H9 (cell line): Measurements from ENCODE around the gene FAM120A. TPM values are rescaled to one million over a fixed set of nuclear protein-coding genes. Genes with fewer than 3 reads are reported as not detected.

ENCODE experiments used
- DNase-seq: peaks from one replicate; pipeline ENCODE4 v3.0.0-alpha.2; 2017
- H2AFZ ChIP-seq: one replicate; pipeline ENCODE4 v1.6.1; 2013; ENCODE audit warnings: mild to moderate bottlenecking, low read length, control low read depth, moderate library complexity
- H2AK5ac ChIP-seq: 2 replicates; pipeline ENCODE4 v1.6.1; 2013; ENCODE audit warnings: low read length, control low read depth, mixed read lengths; ENCODE audit not compliant: insufficient read length
- H2BK120ac ChIP-seq: one replicate; pipeline ENCODE4 v1.6.1; 2013; ENCODE audit warnings: low read depth, mild to moderate bottlenecking, low read length, control low read depth, inconsistent platforms; ENCODE audit not compliant: poor library complexity, severe bottlenecking
- H2BK12ac ChIP-seq: 2 replicates; pipeline ENCODE4 v1.6.1; 2013; ENCODE audit warnings: low read length, control low read depth, mixed read lengths, low read depth; ENCODE audit not compliant: insufficient read length
- H2BK15ac ChIP-seq: 2 replicates; pipeline ENCODE4 v1.6.1; 2013; ENCODE audit warnings: low read depth, low read length, control low read depth
- H2BK20ac ChIP-seq: one replicate; pipeline ENCODE4 v1.6.1; 2013; ENCODE audit warnings: low read depth, mild to moderate bottlenecking, low read length, control low read depth, inconsistent platforms; ENCODE audit not compliant: poor library complexity, severe bottlenecking
- H2BK5ac ChIP-seq: 2 replicates; pipeline ENCODE4 v1.6.1; 2013; ENCODE audit warnings: low read length, control low read depth, mixed read lengths; ENCODE audit not compliant: insufficient read length
- H3K14ac ChIP-seq: 2 replicates; pipeline ENCODE4 v1.6.1; 2013; ENCODE audit warnings: low read length, control low read depth; ENCODE audit not compliant: insufficient read depth
- H3K18ac ChIP-seq: 2 replicates; pipeline ENCODE4 v1.6.1; 2013; ENCODE audit warnings: low read depth, mild to moderate bottlenecking, mixed read lengths, low read length, control low read depth; ENCODE audit not compliant: insufficient read length
- H3K23ac ChIP-seq: 2 replicates; pipeline ENCODE4 v1.6.1; 2013; ENCODE audit warnings: low read length, control low read depth, mixed read lengths, low read depth; ENCODE audit not compliant: insufficient read length
- H3K23me2 ChIP-seq: 2 replicates; pipeline ENCODE4 v1.6.1; 2013; ENCODE audit warnings: low read depth, mild to moderate bottlenecking, mixed read lengths, low read length, control low read depth; ENCODE audit not compliant: insufficient read length, poor library complexity, severe bottlenecking
- H3K27ac ChIP-seq: 2 replicates; pipeline ENCODE4 v1.5.1; 2013; ENCODE audit warnings: low read length, control low read depth, mixed read lengths, low read depth; ENCODE audit not compliant: insufficient read length
- H3K27me3 ChIP-seq: 2 replicates; pipeline ENCODE4 v1.6.1; 2013; ENCODE audit warnings: low read length, control low read depth, inconsistent platforms; ENCODE audit not compliant: insufficient read depth
- H3K4ac ChIP-seq: 2 replicates; pipeline ENCODE4 v1.6.1; 2013; ENCODE audit warnings: low read depth, mild to moderate bottlenecking, control low read depth, inconsistent platforms, low read length, moderate library complexity
- H3K4me1 ChIP-seq: 2 replicates; pipeline ENCODE4 v1.6.1; 2013; ENCODE audit warnings: low read length, control low read depth, inconsistent platforms; ENCODE audit not compliant: insufficient read depth
- H3K4me2 ChIP-seq: 2 replicates; pipeline ENCODE4 v1.6.1; 2013; ENCODE audit warnings: low read length, control low read depth, mixed read lengths; ENCODE audit not compliant: insufficient read length, insufficient read depth
- H3K56ac ChIP-seq: 2 replicates; pipeline ENCODE4 v1.6.1; 2013; ENCODE audit warnings: low read depth, mild to moderate bottlenecking, mixed read lengths, low read length, control low read depth; ENCODE audit not compliant: insufficient read length
- H3K79me1 ChIP-seq: 2 replicates; pipeline ENCODE4 v1.6.1; 2013; ENCODE audit warnings: low read depth, mild to moderate bottlenecking, moderate library complexity, low read length, control low read depth, inconsistent platforms; ENCODE audit not compliant: insufficient read depth, poor library complexity, severe bottlenecking
- H3K79me2 ChIP-seq: 2 replicates; pipeline ENCODE4 v1.6.1; 2013; ENCODE audit warnings: low read length, control low read depth, inconsistent platforms; ENCODE audit not compliant: insufficient read depth
- H3K9ac ChIP-seq: 2 replicates; pipeline ENCODE4 v1.6.1; 2013; ENCODE audit warnings: low read length, control low read depth, mixed read lengths; ENCODE audit not compliant: insufficient read length; ENCODE audit errors: extremely low read depth
- H3K9me3 ChIP-seq: one replicate; pipeline ENCODE4 v1.6.1; 2013; ENCODE audit warnings: low read depth, low read length, inconsistent platforms; ENCODE audit not compliant: control insufficient read depth
- H3T11ph ChIP-seq: one replicate; pipeline ENCODE4 v1.6.1; 2013; ENCODE audit warnings: mild to moderate bottlenecking, low read length, control low read depth, inconsistent platforms
- H4K20me1 ChIP-seq: one replicate; pipeline ENCODE4 v1.6.1; 2013; ENCODE audit not compliant: control insufficient read depth, insufficient read length, insufficient read depth
- H4K5ac ChIP-seq: 2 replicates; pipeline ENCODE4 v1.6.1; 2013; ENCODE audit warnings: low read depth, mild to moderate bottlenecking, mixed read lengths, low read length, control low read depth; ENCODE audit not compliant: insufficient read length
- H4K8ac ChIP-seq: replicated peaks from 2 replicates; pipeline ENCODE4 v1.6.1; 2013; ENCODE audit warnings: low read length, control low read depth, mixed read lengths, low read depth; ENCODE audit not compliant: insufficient read length
- H4K91ac ChIP-seq: 2 replicates; pipeline ENCODE4 v1.6.1; 2013; ENCODE audit warnings: low read depth, mild to moderate bottlenecking, moderate library complexity, mixed read lengths, low read length, control low read depth; ENCODE audit not compliant: insufficient read length
- H3K27ac Mint-ChIP-seq, 3 experiments: 2 replicates in 2 of 3; 3 replicates in 1 of 3; pipeline ENCODE4 v1.8.0; 2020 to 2021; ENCODE audit warnings: mixed read lengths in 3 of 3, mild to moderate bottlenecking in 1 of 3, moderate library complexity in 1 of 3
- H3K27me3 Mint-ChIP-seq: 2 replicates; pipeline ENCODE4 v1.8.0; 2021; ENCODE audit warnings: low read depth, mild to moderate bottlenecking, moderate library complexity, mixed read lengths
- H3K36me3 Mint-ChIP-seq, 3 experiments: 2 replicates in 2 of 3; 3 replicates in 1 of 3; pipeline ENCODE4 v1.8.0; 2020 to 2021; ENCODE audit warnings: low read depth in 3 of 3, mixed read lengths in 3 of 3; ENCODE audit not compliant: insufficient read depth in 1 of 3
- H3K4me1 Mint-ChIP-seq, 2 experiments: 2 replicates each; pipeline ENCODE4 v1.8.0; 2020; ENCODE audit warnings: mixed read lengths in 2 of 2
- H3K4me3 Mint-ChIP-seq, 2 experiments: 2 replicates in 1 of 2; 3 replicates in 1 of 2; pipeline ENCODE4 v1.8.0; 2020 to 2021; ENCODE audit warnings: mild to moderate bottlenecking in 2 of 2, mixed read lengths in 2 of 2, moderate library complexity in 1 of 2
- H3K9me3 Mint-ChIP-seq, 2 experiments: 2 replicates in 1 of 2; 3 replicates in 1 of 2; pipeline ENCODE4 v1.8.0; 2020; ENCODE audit warnings: mild to moderate bottlenecking in 2 of 2, mixed read lengths in 2 of 2, moderate library complexity in 1 of 2
- WGBS: extraction: QIAGEN DNeasy Blood & Tissue Kit; methylation state at CpG from one replicate; pipeline ENCODE4 v1.1.7; 2013; ENCODE audit warnings: missing lambda C conversion rate, low lambda C conversion rate, mixed read lengths; ENCODE audit not compliant: insufficient read length; ENCODE audit errors: extremely low coverage; 5-methylcytosine and 5-hydroxymethylcytosine counted together
- total RNA-seq: library from RNA; stranded (reverse); gene quantifications from 2 replicates; pipeline ENCODE4 v1.2.1, GENCODE V29; 2021
- TF ChIP-seq, protein P1 (sequence below): fragments of 200-600 bp; sonication (generic); conservative IDR thresholded peaks from 3 replicates; pipeline ENCODE4 v1.8.0; 2021; ENCODE audit warnings: antibody characterized with exemption, mild to moderate bottlenecking

FAM120A gene
- total RNA-seq, 1 experiment from 2014 or later: 57.7 TPM

DNA sequence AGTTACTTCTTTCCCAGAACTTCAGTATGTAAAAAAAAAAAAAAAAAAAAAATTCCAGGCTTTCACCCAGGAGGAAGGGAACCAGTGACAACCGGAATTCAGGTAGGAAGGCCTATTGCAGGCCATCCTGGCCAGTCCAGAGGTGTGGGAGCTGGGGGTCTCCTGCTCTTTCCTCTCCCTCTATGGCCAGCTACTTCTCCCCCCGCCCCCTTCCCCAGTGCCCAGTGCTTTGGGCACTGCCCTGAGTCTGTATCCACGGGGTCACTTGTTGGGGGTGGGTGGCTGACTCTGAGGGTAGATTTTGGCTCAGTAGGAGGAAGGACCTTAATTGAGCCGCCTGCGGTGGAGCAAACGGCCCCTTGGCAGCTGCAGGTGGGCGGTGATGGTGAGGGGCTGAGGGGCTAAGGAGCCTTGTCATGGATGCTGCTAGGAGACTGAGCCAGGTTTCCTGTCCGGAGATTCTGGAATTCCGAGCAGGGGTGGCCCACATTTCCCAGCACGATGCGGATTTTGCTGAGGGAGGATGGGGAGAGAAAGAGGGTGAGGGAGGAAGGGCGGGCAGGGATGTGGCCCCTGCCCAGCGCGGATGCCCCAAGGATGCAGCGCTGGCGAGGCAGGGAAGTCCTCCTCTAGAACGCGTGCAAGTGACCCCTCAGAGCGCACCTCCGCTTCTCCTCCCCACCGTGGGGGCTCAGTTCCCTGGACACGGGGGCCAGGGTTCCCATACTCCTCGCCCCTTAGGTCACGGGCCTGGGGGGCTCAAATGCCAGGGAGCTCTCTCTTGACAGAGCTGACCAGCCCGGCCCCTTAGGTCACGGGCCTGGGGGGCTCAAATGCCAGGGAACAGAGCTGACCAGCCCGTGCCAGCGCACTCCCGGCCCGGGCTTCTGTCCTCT is 123.7 kb downstream of the FAM120A start:
- WGBS: no CpG with 5 or more reads among the region's 30 CpGs
- no peak overlapping the region; a peak in 1 of 7 replicates for H3K27ac Mint-ChIP-seq
- peak overlapping the region; percentile 43 for H3K9ac ChIP-seq

More for the DNA sequence above, 123.7 kb downstream of the FAM120A start:
- Histone ChIP-seq H3K4ac (no peak overlapping the region), H3K4me1 (peaks cover 7% of the 10 kb centered on the region; the same call in 1 of the 2 replicates), H2AK5ac (no peak overlapping the region), H3T11ph (no peak overlapping the region), H2BK12ac (no peak overlapping the region), H3K79me1 (no peaks in the 10 kb centered on the region), H4K8ac (no peak overlapping the region), H3K14ac (peak overlapping the region; percentile 51), H2BK5ac (no peak overlapping the region), H3K23ac (no peak overlapping the region), H3K27me3 (peaks cover 2% of the 10 kb centered on the region; the same call in 1 of the 2 replicates), H3K4me2 (peak overlapping the region; percentile 73), H2AFZ (no peak overlapping the region), H3K18ac (no peak overlapping the region), H4K5ac (no peak overlapping the region), H2BK20ac (no peak overlapping the region), H2BK120ac (no peak overlapping the region), H3K27ac (no peak overlapping the region), H3K9me3 (no peaks in the 10 kb centered on the region), H2BK15ac (peak overlapping the region; percentile 70; the same call in 1 of the 2 replicates), H4K20me1 (no peaks in the 10 kb centered on the region), H3K23me2 (peaks cover 15% of the 10 kb centered on the region), H3K79me2 (no peaks in the 10 kb centered on the region), H3K56ac (no peak overlapping the region), H4K91ac (no peak overlapping the region)
- Mint-ChIP-seq H3K4me1 (peaks cover 28 to 32% of the 10 kb centered on the region in 2 experiments), H3K36me3 (peaks cover 5 to 11% (median 7%) of the 10 kb centered on the region in 3 experiments; a peak in 6 of 7 replicates), H3K27me3 (peaks cover 7% of the 10 kb centered on the region), H3K4me3 (peak overlapping the region; percentile 81 to 91), H3K9me3 (peaks cover 5 to 8% of the 10 kb centered on the region in 2 experiments; a peak in 4 of 5 replicates)
- TF ChIP-seq, protein P1, sequence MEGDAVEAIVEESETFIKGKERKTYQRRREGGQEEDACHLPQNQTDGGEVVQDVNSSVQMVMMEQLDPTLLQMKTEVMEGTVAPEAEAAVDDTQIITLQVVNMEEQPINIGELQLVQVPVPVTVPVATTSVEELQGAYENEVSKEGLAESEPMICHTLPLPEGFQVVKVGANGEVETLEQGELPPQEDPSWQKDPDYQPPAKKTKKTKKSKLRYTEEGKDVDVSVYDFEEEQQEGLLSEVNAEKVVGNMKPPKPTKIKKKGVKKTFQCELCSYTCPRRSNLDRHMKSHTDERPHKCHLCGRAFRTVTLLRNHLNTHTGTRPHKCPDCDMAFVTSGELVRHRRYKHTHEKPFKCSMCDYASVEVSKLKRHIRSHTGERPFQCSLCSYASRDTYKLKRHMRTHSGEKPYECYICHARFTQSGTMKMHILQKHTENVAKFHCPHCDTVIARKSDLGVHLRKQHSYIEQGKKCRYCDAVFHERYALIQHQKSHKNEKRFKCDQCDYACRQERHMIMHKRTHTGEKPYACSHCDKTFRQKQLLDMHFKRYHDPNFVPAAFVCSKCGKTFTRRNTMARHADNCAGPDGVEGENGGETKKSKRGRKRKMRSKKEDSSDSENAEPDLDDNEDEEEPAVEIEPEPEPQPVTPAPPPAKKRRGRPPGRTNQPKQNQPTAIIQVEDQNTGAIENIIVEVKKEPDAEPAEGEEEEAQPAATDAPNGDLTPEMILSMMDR: no peak
- no peak for DNase-seq
